NCI-H128 (cell line): ENCODE data around the gene CFAP45.

Experiments
- DNase-seq: peaks from one replicate; lab custom pipeline; 2025; ENCODE audit not compliant: unreplicated experiment; lab: John Stamatoyannopoulos, UW

The CFAP45 gene

GRCh38 chr1:159924025-159924790 lies 24.2 kb upstream of the CFAP45 start:
- DNase-seq, result no peak

GRCh38 chr1:159923203-159924024 lies 23.4 kb upstream of the CFAP45 start:
- DNase-seq, result no peak

GRCh38 chr1:159922511-159923202 lies 22.7 kb upstream of the CFAP45 start:
- DNase-seq, result no peak

- DNase-seq, result no peak
These were observed 21.9 kb upstream of the CFAP45 start for GRCh38 chr1:159921700-159922504.

- DNase-seq, result no peak
These were observed 21.3 kb upstream of the CFAP45 start for GRCh38 chr1:159921251-159921650.

- no peak for DNase-seq
These were observed 20.7 kb upstream of the CFAP45 start for GRCh38 chr1:159920651-159921050.

GRCh38 chr1:159920202-159920601 lies 20.2 kb upstream of the CFAP45 start:
- DNase-seq, result no peak

- no peak for DNase-seq
These were observed 19.4 kb upstream of the CFAP45 start for GRCh38 chr1:159919236-159919865.

GRCh38 chr1:159918352-159919200 lies 18.6 kb upstream of the CFAP45 start:
- DNase-seq, result no peak

GRCh38 chr1:159917533-159918351 lies 17.8 kb upstream of the CFAP45 start:
- no peak for DNase-seq

- DNase-seq, result no peak
These were observed 16.5 kb upstream of the CFAP45 start for GRCh38 chr1:159916242-159917051.

- no peak for DNase-seq
These were observed 15.7 kb upstream of the CFAP45 start for GRCh38 chr1:159915571-159916241.

- DNase-seq, result no peak
These were observed 14.5 kb upstream of the CFAP45 start for GRCh38 chr1:159914252-159915018.

- DNase-seq, result no peak
These were observed 13.7 kb upstream of the CFAP45 start for GRCh38 chr1:159913451-159914192.

GRCh38 chr1:159911326-159912070 lies 11.5 kb upstream of the CFAP45 start:
- no peak for DNase-seq
